ENCODE measurements around the gene ACOT8.

DNA sequence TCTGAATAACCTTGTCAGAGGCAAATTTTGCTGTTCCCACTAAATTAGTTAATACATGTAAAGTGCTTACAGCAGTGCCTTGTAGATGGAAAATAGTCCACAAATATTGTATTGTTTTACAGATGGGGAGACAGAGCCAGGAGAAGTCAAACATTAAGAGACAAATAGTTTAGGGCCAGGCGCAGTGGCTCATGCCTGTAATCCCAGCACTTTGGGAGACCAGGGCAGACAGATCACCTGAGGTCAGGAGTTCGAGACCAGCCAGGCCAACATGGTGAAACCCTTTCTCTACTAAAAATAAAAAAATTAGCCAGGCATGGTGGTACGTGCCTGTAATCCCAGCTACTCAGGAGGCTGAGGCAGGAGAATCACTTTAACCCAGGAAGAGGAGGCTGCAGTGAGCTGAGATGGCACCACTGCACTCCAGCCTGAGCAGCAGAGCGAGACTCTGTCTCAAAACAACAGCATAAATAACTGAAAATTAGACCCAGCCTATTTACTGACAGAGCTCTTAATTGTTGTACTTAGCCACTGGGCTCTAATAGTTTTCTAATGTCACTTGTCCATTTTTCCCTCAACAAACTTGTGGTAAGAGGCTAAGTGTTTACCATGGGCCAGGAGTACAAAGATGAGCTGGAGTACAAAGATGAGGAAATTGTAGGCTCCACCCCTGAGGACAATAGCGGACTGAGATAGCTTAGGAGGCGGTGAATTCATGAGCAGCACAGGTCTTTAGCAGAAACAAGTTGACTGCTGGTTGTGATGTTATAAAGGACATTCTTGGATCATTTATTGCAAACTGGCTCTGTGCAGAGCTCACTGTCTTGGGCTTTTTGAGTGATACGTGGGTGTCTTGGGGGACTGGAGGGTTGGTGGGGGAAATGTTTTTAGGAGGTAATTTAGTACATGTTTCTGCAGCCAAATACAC, 6.6 kb upstream of the ACOT8 start:
- TF ChIP-seq KDM4B (IDR thresholded peaks at IDR 0.05; ENCODE audit: borderline replicate concordance in 2 of 2, low read depth in 1 of 2) (no peak), JUNB (CRISPR knock-in tag; conservative IDR thresholded peaks at IDR 0.05) (no peak), TEAD4 (IDR thresholded peaks at IDR 0.05; ENCODE audit: low read length) (no peak), TEAD4 (CRISPR knock-in tag; IDR thresholded peaks at IDR 0.05; ENCODE audit: borderline replicate concordance) (no peak), EP300 (IDR thresholded peaks at IDR 0.05; ENCODE audit: low read length) (no peak), CEBPB (tag; IDR thresholded peaks at IDR 0.05) (no peak), HDAC6 (IDR thresholded peaks at IDR 0.05; ENCODE audit: low read depth, low read length) (no peak), POLR2A (conservative IDR thresholded peaks at IDR 0.05) (no peak)
- TF ChIP-seq, protein P1, sequence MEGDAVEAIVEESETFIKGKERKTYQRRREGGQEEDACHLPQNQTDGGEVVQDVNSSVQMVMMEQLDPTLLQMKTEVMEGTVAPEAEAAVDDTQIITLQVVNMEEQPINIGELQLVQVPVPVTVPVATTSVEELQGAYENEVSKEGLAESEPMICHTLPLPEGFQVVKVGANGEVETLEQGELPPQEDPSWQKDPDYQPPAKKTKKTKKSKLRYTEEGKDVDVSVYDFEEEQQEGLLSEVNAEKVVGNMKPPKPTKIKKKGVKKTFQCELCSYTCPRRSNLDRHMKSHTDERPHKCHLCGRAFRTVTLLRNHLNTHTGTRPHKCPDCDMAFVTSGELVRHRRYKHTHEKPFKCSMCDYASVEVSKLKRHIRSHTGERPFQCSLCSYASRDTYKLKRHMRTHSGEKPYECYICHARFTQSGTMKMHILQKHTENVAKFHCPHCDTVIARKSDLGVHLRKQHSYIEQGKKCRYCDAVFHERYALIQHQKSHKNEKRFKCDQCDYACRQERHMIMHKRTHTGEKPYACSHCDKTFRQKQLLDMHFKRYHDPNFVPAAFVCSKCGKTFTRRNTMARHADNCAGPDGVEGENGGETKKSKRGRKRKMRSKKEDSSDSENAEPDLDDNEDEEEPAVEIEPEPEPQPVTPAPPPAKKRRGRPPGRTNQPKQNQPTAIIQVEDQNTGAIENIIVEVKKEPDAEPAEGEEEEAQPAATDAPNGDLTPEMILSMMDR (IDR thresholded peaks at IDR 0.05 in 2 of 3, conservative IDR thresholded peaks at IDR 0.05 in 1 of 3; ENCODE audit: insufficient read depth in 2 of 3, low read depth in 1 of 3, low read length in 3 of 3) = no peak

Measured in K562 (cell line).